Measurements from ENCODE around the gene MMP11.

GRCh38 chr22:23833017-23833751, 60.5 kb downstream of the MMP11 start:
- TF ChIP-seq CTCF (IDR thresholded peaks at IDR 0.05) (no peak), POLR2A (IDR thresholded peaks at IDR 0.05) (no peak), EP300 (IDR thresholded peaks at IDR 0.05) (no peak)

All from ovary (tissue), 3 donors.